ENCODE measurements around the gene MAP3K15. TPM values are rescaled to one million over a fixed set of nuclear protein-coding genes. Genes with fewer than 3 reads are reported as not detected.
"Not testable (repeated sequence)": the region's sequence is repeated elsewhere in the genome, so short reads cannot be mapped to it uniquely, and the experiment has no call there.

MAP3K15 gene
- total RNA-seq, 1 experiment from 2014 or later = not detected

DNA sequence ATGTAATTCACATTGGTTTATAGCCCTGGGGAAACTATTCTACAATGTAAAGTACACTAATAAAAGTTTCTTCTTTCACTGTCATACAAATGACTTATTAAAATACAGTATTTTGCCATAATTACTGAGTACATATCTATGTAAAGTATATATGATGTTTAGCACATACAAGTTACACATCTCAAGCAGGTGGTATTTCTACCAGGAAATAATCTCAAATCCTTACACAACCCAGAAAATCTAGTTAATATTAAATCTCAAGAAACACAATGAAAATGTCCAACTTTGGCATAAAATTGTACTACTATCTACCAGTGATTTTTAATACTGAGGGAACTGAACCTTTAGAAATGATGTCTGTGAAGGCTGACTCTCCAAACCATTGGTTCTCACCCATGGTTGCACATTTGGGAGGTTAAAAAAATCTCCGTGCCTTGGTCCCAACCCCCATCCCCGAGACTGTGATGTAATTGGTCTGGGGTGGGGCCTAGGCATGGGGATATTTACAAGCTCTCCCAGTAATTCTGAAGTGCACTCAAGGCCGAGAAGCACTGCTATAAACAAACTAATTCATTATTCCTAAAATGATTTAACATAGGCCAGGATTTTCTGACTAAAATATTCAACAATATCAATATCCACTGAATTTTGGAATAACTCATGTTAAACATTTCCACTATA, 27.6 kb downstream of the MAP3K15 start:
- Histone ChIP-seq H2AFZ (no peak overlapping the region), H3K9me3 (ENCODE audit: insufficient read depth, low read depth) (no peaks in the 10 kb centered on the region), H3K27me3 (ENCODE audit: insufficient read depth, low read depth) (no peaks in the 10 kb centered on the region), H3K79me2 (ENCODE audit: low read depth) (no peaks in the 10 kb centered on the region), H3K36me3 (ENCODE audit: low read depth) (no peaks in the 10 kb centered on the region), H3K4me3 (no peak overlapping the region), H3K4me1 (replicated peaks; ENCODE audit: insufficient read depth) (no peaks in the 10 kb centered on the region), H3K4me2 (no peak overlapping the region), H4K20me1 (ENCODE audit: insufficient read depth) (no peaks in the 10 kb centered on the region), H3F3A (ENCODE audit: insufficient read depth, low read depth) (no peaks in the 10 kb centered on the region), H3K27ac (no peak overlapping the region), H3K9me2 (ENCODE audit: insufficient read depth) (no peaks in the 10 kb centered on the region)
- BruUV-seq (replicated peaks) = no TSS peak
- DNase-seq = no peak
- no peak for TF ChIP-seq EZH2 (IDR thresholded peaks at IDR 0.05; ENCODE audit: low read depth)
- TF ChIP-seq, protein P1, sequence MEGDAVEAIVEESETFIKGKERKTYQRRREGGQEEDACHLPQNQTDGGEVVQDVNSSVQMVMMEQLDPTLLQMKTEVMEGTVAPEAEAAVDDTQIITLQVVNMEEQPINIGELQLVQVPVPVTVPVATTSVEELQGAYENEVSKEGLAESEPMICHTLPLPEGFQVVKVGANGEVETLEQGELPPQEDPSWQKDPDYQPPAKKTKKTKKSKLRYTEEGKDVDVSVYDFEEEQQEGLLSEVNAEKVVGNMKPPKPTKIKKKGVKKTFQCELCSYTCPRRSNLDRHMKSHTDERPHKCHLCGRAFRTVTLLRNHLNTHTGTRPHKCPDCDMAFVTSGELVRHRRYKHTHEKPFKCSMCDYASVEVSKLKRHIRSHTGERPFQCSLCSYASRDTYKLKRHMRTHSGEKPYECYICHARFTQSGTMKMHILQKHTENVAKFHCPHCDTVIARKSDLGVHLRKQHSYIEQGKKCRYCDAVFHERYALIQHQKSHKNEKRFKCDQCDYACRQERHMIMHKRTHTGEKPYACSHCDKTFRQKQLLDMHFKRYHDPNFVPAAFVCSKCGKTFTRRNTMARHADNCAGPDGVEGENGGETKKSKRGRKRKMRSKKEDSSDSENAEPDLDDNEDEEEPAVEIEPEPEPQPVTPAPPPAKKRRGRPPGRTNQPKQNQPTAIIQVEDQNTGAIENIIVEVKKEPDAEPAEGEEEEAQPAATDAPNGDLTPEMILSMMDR (conservative IDR thresholded peaks at IDR 0.05) = no peak
- CTCF ChIA-PET = no interaction called here
- intact Hi-C loops (cut with micrococcal nuclease; ENCODE audit: unreplicated experiment) = no loop called here
- POLR2A ChIA-PET (ENCODE audit: unreplicated experiment) = no interaction called here

DNA sequence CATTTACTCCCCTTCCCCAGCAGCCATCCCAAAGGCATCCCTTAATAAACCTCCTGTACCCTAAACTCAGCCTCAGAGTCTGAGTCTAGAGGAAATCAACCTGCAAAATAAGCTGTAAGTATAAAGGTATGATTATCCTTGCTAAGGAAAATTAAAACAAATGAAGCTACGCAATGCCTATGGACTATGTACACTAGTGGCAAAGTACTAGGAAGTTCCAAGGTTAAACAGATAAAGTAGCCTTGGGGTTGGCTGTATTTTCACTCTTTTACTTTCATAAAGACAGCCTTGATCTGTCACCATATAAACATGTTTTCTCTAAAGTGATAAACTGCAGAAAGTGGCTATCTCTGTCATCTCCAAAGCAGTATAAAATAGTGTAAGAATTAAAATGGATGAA, 35.9 kb downstream of the MAP3K15 start:
- H3K27ac ChIP-seq = no peak overlapping the region
- no peaks in the 10 kb centered on the region for H4K20me1 ChIP-seq (ENCODE audit: insufficient read depth)
- H3K36me3 ChIP-seq (ENCODE audit: low read depth) = no peaks in the 10 kb centered on the region
- ChIA-PET CTCF (no interaction called here), POLR2A (ENCODE audit: unreplicated experiment) (no interaction called here)
- H3K9me2 ChIP-seq (ENCODE audit: insufficient read depth) = no peaks in the 10 kb centered on the region
- no peaks in the 10 kb centered on the region for H3K4me1 ChIP-seq (replicated peaks; ENCODE audit: insufficient read depth)
- H3K4me2 ChIP-seq = no peak overlapping the region
- no peaks in the 10 kb centered on the region for H3K79me2 ChIP-seq (ENCODE audit: low read depth)
- no peak for DNase-seq
- no peak overlapping the region for H2AFZ ChIP-seq
- H3F3A ChIP-seq (ENCODE audit: insufficient read depth, low read depth) = no peaks in the 10 kb centered on the region
- BruUV-seq (replicated peaks) = no TSS peak
- intact Hi-C loops (cut with micrococcal nuclease; ENCODE audit: unreplicated experiment) = loop anchor here (10.0 kb wide), 1 partner anchor 65 kb away; no protein-coding TSS in a partner anchor
- TF ChIP-seq, protein P1 (conservative IDR thresholded peaks at IDR 0.05) = no peak
- no peak for TF ChIP-seq EZH2 (IDR thresholded peaks at IDR 0.05; ENCODE audit: low read depth)
- H3K27me3 ChIP-seq (ENCODE audit: insufficient read depth, low read depth) = no peaks in the 10 kb centered on the region; the same call in 1 of the 2 replicates
- H3K4me3 ChIP-seq = no peak overlapping the region
- H3K9me3 ChIP-seq (ENCODE audit: insufficient read depth, low read depth) = no peaks in the 10 kb centered on the region

GRCh38 chrX:19468383-19468782, 46.9 kb downstream of the MAP3K15 start:
- H3K79me2 ChIP-seq (ENCODE audit: low read depth); H3K4me1 ChIP-seq (replicated peaks; ENCODE audit: insufficient read depth); H3K27ac ChIP-seq; CTCF ChIA-PET; H4K20me1 ChIP-seq (ENCODE audit: insufficient read depth); BruUV-seq (replicated peaks); H3F3A ChIP-seq (ENCODE audit: insufficient read depth, low read depth); intact Hi-C loops (cut with micrococcal nuclease; ENCODE audit: unreplicated experiment); H3K4me2 ChIP-seq; H3K9me2 ChIP-seq (ENCODE audit: insufficient read depth); H3K4me3 ChIP-seq; DNase-seq; POLR2A ChIA-PET (ENCODE audit: unreplicated experiment); H3K36me3 ChIP-seq (ENCODE audit: low read depth); H3K9me3 ChIP-seq (ENCODE audit: insufficient read depth, low read depth); H2AFZ ChIP-seq: not testable (repeated sequence)
- H3K27me3 ChIP-seq (ENCODE audit: insufficient read depth, low read depth) = peaks cover 16% of the 10 kb centered on the region; the same call in 1 of the 2 replicates

DNA sequence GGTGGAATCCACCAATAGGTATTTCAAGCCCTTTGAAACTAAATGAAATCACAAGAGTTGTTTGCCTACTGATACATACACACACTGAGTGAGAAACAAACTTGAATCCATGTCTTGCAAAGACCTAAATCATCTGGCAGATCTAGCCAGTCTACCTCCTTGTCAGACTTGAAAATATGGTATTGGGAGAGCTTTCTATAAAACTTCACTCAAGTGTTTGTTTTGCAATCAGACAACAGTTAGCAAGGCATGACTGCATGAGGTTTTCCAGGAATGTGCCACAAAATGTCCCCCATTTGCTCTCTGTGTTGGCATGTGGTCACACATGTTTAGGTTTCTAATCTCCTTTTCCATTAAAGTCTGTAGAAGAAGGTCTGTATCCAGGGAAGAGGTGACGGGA, 52.4 kb downstream of the MAP3K15 start:
- no peaks in the 10 kb centered on the region for H3F3A ChIP-seq (ENCODE audit: insufficient read depth, low read depth)
- intact Hi-C loops (cut with micrococcal nuclease; ENCODE audit: unreplicated experiment) = no loop called here
- no peaks in the 10 kb centered on the region for H3K9me3 ChIP-seq (ENCODE audit: insufficient read depth, low read depth)
- CTCF ChIA-PET = no interaction called here
- DNase-seq = no peak
- H3K4me2 ChIP-seq = no peak overlapping the region
- no peak overlapping the region for H3K4me3 ChIP-seq
- TF ChIP-seq EZH2 (IDR thresholded peaks at IDR 0.05; ENCODE audit: low read depth) = no peak
- TF ChIP-seq, protein P1 (conservative IDR thresholded peaks at IDR 0.05) = no peak
- no peaks in the 10 kb centered on the region for H3K36me3 ChIP-seq (ENCODE audit: low read depth)
- no peak overlapping the region for H2AFZ ChIP-seq
- POLR2A ChIA-PET (ENCODE audit: unreplicated experiment) = no interaction called here
- no peaks in the 10 kb centered on the region for H3K79me2 ChIP-seq (ENCODE audit: low read depth)
- H3K27ac ChIP-seq = no peak overlapping the region
- no peaks in the 10 kb centered on the region for H3K9me2 ChIP-seq (ENCODE audit: insufficient read depth)
- BruUV-seq (replicated peaks) = no TSS peak
- peaks cover 48% of the 10 kb centered on the region for H3K27me3 ChIP-seq (ENCODE audit: insufficient read depth, low read depth)
- H4K20me1 ChIP-seq (ENCODE audit: insufficient read depth) = no peaks in the 10 kb centered on the region
- no peaks in the 10 kb centered on the region for H3K4me1 ChIP-seq (replicated peaks; ENCODE audit: insufficient read depth)

Measured in PC-9 (cell line).